Ishikawa (cell line): ENCODE results near the gene SLC25A34.

Source experiments
- CREB1 ChIP-seq: IDR thresholded peaks from 2 replicates; pipeline ENCODE4 v1.6.1; 2012; ENCODE audit warnings: low read depth
- EP300 ChIP-seq: IDR thresholded peaks from 2 replicates; pipeline ENCODE4 v1.6.1; 2012; ENCODE audit warnings: borderline replicate concordance
- NFIC ChIP-seq: IDR thresholded peaks from 2 replicates; pipeline ENCODE4 v1.6.1; 2012
- TAF1 ChIP-seq: IDR thresholded peaks from 2 replicates; pipeline ENCODE4 v1.6.1; 2012; ENCODE audit warnings: low read depth, mild to moderate bottlenecking

DNA sequence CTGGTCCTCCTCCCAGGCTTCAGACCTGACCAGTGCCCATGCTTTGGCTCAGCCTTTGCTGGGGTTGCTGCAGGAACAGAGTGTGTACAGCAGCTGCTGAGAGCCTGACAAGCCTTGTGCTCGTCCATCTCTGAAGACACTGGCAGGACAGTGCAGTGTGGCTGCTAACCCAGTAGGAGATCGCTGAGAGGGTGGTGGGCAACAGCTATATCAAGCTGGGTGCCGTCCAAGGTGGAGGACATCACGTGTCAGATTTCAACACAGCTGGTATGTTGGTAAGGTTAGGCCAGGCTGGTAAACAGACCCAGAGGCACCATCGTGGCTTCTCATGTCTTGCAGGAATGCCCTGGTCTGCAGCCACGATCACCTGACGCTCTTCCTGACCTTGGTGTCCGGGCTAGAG, 17.9 kb upstream of the SLC25A34 start:
- no peak for TF ChIP-seq NFIC
- no peak for TF ChIP-seq EP300
- TF ChIP-seq CREB1: no peak
- no peak for TF ChIP-seq TAF1
